GM12874 (cell line): Measurements from ENCODE around the gene PNO1.

Experiments used
- CTCF ChIP-seq: IDR thresholded peaks from 2 replicates; pipeline ENCODE4 v1.5.1; 2011; ENCODE audit warnings: low read depth, mild to moderate bottlenecking, control low read depth, low read length, moderate library complexity; ENCODE audit not compliant: insufficient read depth

PNO1 gene

DNA sequence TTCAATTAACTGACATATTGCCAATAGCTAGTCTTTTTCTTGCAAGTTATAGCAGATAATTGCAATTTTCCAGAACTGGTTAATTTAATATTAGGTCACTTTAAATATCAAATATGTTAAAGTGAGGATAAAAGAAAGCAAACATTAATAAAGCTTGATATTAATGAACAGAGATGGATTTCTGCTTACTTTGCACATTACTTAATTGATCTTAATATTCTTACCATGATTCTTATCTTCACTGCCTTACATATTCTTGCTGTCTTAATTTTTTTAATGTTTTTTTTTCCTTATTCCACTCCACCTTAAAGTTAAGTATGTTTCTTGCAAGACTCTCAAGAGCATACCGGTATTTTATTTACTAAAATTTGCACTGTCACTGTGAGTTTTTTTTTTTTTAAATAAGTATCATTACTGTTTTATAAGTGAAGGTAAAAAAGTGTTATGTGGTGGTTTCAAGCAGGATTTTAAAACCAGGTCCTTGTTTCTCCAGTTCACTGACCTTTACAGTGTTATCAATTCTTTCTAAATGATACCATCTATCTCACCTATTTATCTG lies 60.7 kb downstream of the PNO1 start:
- TF ChIP-seq CTCF = no peak

DNA sequence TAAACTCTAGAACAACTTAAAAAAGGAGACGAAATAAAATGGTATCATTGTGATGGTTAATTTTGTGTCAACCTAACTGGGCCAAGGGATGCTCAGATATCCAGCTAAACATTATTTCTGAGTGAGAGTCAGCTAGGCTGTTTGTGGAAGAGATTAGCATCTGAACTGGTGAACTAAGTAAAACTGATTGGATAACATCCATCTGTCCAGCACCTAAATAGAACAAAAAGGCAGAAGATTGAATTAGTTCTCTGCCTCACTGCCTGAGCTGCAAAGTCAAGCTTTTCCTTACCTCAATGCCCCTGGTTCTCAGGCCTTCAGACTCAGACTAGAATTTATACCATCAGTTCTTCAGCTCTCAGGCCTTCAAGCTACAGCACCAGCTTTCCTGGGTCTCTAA lies 64.6 kb downstream of the PNO1 start:
- TF ChIP-seq CTCF = no peak

DNA sequence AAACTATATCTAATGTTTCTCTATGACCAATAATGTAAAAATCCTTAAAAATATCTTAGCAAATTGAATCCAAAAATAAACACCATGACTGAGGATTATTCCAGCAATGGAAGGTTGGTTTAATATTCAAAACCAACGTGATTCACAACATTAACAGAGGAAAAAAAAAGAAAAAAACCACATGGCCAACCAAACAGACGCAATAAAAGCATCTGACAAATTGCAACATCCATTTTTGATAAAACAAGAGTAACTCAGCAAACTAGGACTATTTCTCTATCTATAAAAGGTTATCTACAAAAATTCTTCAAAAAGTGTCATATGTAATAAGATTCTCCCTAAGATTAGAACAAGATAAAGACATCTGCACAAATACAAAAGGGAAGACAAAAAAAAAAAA lies 65.7 kb downstream of the PNO1 start:
- no peak for TF ChIP-seq CTCF

DNA sequence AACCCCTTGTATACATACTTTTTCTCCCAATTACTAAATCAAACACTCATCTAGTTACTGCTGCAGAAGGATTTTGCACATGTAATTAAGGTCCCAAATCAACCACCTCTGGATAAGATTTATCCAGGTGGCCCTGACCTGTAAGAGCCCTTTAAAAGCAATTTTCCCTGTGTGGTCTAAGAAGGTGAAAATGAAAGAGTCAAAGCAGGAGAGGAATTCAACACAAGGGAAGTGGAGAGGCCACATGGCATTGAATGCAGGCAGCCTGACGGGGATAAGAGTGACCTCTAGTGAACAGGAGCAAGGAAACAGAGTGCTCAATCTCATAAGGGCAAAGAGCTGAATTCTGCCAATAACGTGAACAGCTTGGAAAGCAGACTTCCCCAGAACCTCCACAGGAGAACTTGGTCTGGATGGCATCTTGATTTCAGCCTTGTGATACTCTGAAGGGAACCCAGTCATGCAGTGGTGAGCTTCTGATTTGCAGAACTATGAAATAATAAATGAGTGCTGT lies 67.5 kb downstream of the PNO1 start:
- peak; percentile 46 for TF ChIP-seq CTCF
